HCT116 (cell line): ENCODE measurements around the gene ZNF431. TPM values are rescaled to one million over a fixed set of nuclear protein-coding genes. Genes with fewer than 3 reads are reported as not detected.
"Not testable (repeated sequence)": the region's sequence is repeated elsewhere in the genome, so short reads cannot be mapped to it uniquely, and the experiment has no call there.

Experiments used
- ATAC-seq: fragments of 200-7000 bp; cut with Tn5 transposase; 2 replicates; pipeline ENCODE4 v1.9.1; 2020; ENCODE audit warnings: mild to moderate bottlenecking, moderate library complexity
- BruUV-seq: library from RNA; stranded (reverse); fragments of 400-500 nt; replicated peaks from 2 replicates; lab custom pipeline; 2021; lab: Mats Ljungman, UMichigan
- CTCF ChIA-PET: fragments of 300-600 bp; sonication (Branson Sonifier 250); formaldehyde crosslinking; loops from one replicate; lab custom pipeline; 2021; ENCODE audit warnings: antibody characterized with exemption; lab: Charles Lee
- POLR2A ChIA-PET: fragments of 300-600, 350-600 bp; sonication (Branson Sonifier 250); formaldehyde crosslinking; loops from one replicate; lab custom pipeline; 2021; ENCODE audit warnings: antibody characterized with exemption; lab: Charles Lee
- RAD21 ChIA-PET, 2 experiments: fragments of 300-600 bp; sonication (Branson Sonifier 250); formaldehyde crosslinking; loops; one replicate each; lab custom pipeline; 2023; ENCODE audit warnings: low total read pairs in 2 of 2; ENCODE audit not compliant: uncharacterized antibody in 2 of 2, unreplicated experiment in 2 of 2, low non-redundant PET in 1 of 2; lab: Charles Lee
- DNase-seq: peaks from one replicate; pipeline ENCODE4 v3.0.0-alpha.2; 2010; ENCODE audit warnings: low read depth, low spot score
- H2AFZ ChIP-seq: fragments of 200-600 bp; shearing (Covaris generic), sonication (generic); 2 replicates; pipeline ENCODE4 v1.6.1; 2017; ENCODE audit warnings: low read depth, mixed run types, mixed read lengths, antibody characterized with exemption, low read length; ENCODE audit not compliant: poor library complexity, severe bottlenecking
- H3K27ac ChIP-seq: 2 replicates; pipeline ENCODE4 v1.5.1; 2012; ENCODE audit warnings: low read depth, low read length
- H3K27me3 ChIP-seq: fragments of 200-600 bp; sonication (generic); 2 replicates; pipeline ENCODE4 v1.6.1; 2016; ENCODE audit warnings: mixed run types, low read length, mixed read lengths; ENCODE audit not compliant: insufficient read depth
- H3K36me3 ChIP-seq, 2 experiments: fragments of 200-500 bp in 1 of 2; fragments of 200-600 bp in 1 of 2; sonication (Bioruptor generic) in 1 of 2; sonication (generic) in 1 of 2; 2 replicates each; pipeline versions ENCODE4 v1.5.1 to v1.6.1; 2014 to 2016; ENCODE audit warnings: low read length in 2 of 2, inconsistent platforms in 1 of 2, mixed read lengths in 1 of 2, mixed run types in 1 of 2; ENCODE audit not compliant: insufficient read depth in 2 of 2, control insufficient read depth in 1 of 2
- H3K4me1 ChIP-seq, 2 experiments: fragments of 200-600 bp in 1 of 2; sonication (generic) in 1 of 2; 2 replicates each; pipeline versions ENCODE4 v1.5.1 to v1.6.1; 2012 to 2017; ENCODE audit warnings: low read length in 2 of 2, inconsistent platforms in 1 of 2, mild to moderate bottlenecking in 1 of 2, mixed read lengths in 1 of 2, mixed run types in 1 of 2, moderate library complexity in 1 of 2; ENCODE audit not compliant: insufficient read depth in 2 of 2, control insufficient read depth in 1 of 2
- H3K4me2 ChIP-seq: fragments of 200-600 bp; sonication (generic); 2 replicates; pipeline ENCODE4 v1.6.1; 2017; ENCODE audit warnings: mixed run types, low read length, mixed read lengths
- H3K4me3 ChIP-seq, 2 experiments: fragments of 200-600 bp in 1 of 2; sonication (generic) in 1 of 2; replicated peaks in 1 of 2; 2 replicates each; pipeline ENCODE4 v1.5.1; 2011 to 2016; ENCODE audit warnings: low read length in 2 of 2, control low read depth in 1 of 2, low read depth in 1 of 2, mild to moderate bottlenecking in 1 of 2, mixed read lengths in 1 of 2, mixed run types in 1 of 2
- H3K79me2 ChIP-seq: fragments of 200-600 bp; sonication (generic); 2 replicates; pipeline ENCODE4 v1.6.1; 2017; ENCODE audit warnings: mild to moderate bottlenecking, mixed run types, low read length, moderate library complexity, mixed read lengths; ENCODE audit not compliant: insufficient read depth
- H3K9ac ChIP-seq: fragments of 200-600 bp; sonication (generic); 2 replicates; pipeline ENCODE4 v1.6.1; 2016; ENCODE audit warnings: low read length, mixed read lengths
- H3K9me2 ChIP-seq: fragments of 200-600 bp; sonication (generic), shearing (Covaris generic); 2 replicates; pipeline ENCODE4 v1.6.1; 2017; ENCODE audit warnings: mixed run types, mild to moderate bottlenecking, moderate library complexity; ENCODE audit not compliant: insufficient read depth
- H3K9me3 ChIP-seq, 2 experiments: fragments of 200-500 bp in 1 of 2; fragments of 200-600 bp in 1 of 2; sonication (Bioruptor generic) in 1 of 2; sonication (generic) in 1 of 2; 2 replicates each; pipeline ENCODE4 v1.6.1; 2014 to 2017; ENCODE audit warnings: low read length in 2 of 2, mixed read lengths in 2 of 2, inconsistent platforms in 1 of 2, low read depth in 1 of 2, mild to moderate bottlenecking in 1 of 2, mixed run types in 1 of 2, moderate library complexity in 1 of 2; ENCODE audit not compliant: control insufficient read depth in 1 of 2, insufficient read depth in 1 of 2
- H4K20me1 ChIP-seq: fragments of 200-600 bp; sonication (generic), shearing (Covaris generic); 2 replicates; pipeline ENCODE4 v1.6.1; 2017; ENCODE audit warnings: mixed run types, mild to moderate bottlenecking, moderate library complexity; ENCODE audit not compliant: insufficient read depth
- CEBPB ChIP-seq: IDR thresholded peaks from 2 replicates; pipeline ENCODE4 v1.6.1; 2012; ENCODE audit warnings: low read depth
- EZH2 ChIP-seq: fragments of 200-600 bp; sonication (generic); IDR thresholded peaks from 2 replicates; pipeline ENCODE4 v1.6.1; 2017; ENCODE audit warnings: antibody characterized with exemption, mixed run types
- EZH2phosphoT487 ChIP-seq: fragments of 200-600 bp; IDR thresholded peaks from 2 replicates; pipeline ENCODE4 v1.6.1; 2018; ENCODE audit warnings: antibody characterized with exemption, borderline replicate concordance
- JUND ChIP-seq: IDR thresholded peaks from 2 replicates; pipeline ENCODE4 v1.6.1; 2012
- POLR2A ChIP-seq: IDR thresholded peaks from 2 replicates; pipeline ENCODE4 v1.7.0; 2011; ENCODE audit warnings: borderline replicate concordance; ENCODE audit not compliant: insufficient read depth, insufficient read length; ENCODE audit errors: extremely low read depth
- POLR2AphosphoS5 ChIP-seq: IDR thresholded peaks from 2 replicates; pipeline ENCODE4 v1.6.1; 2011; ENCODE audit warnings: mild to moderate bottlenecking, low read depth, low read length, moderate library complexity
- SIN3A ChIP-seq: IDR thresholded peaks from 2 replicates; pipeline ENCODE4 v1.6.1; 2012; ENCODE audit warnings: low read depth
- TCF7L2 ChIP-seq: IDR thresholded peaks from 2 replicates; pipeline ENCODE4 v1.7.0; 2011; ENCODE audit warnings: borderline replicate concordance, inconsistent platforms; ENCODE audit not compliant: insufficient read depth, insufficient read length; ENCODE audit errors: extremely low read depth
- YY1 ChIP-seq: IDR thresholded peaks from 2 replicates; pipeline ENCODE4 v1.6.1; 2011; ENCODE audit warnings: low read length, low read depth, moderate library complexity, mild to moderate bottlenecking; ENCODE audit not compliant: insufficient replicate concordance; ENCODE audit errors: extremely low read depth
- intact Hi-C: fragments of 100-400 bp; cut with micrococcal nuclease; formaldehyde crosslinking; loops from 2 replicates; pipeline ENCODE4 v1.10.0; 2022
- total RNA-seq: library from RNA; stranded (reverse); gene quantifications from one replicate; pipeline ENCODE4 v1.2.1, GENCODE V29; 2021; ENCODE audit not compliant: unreplicated experiment
- TF ChIP-seq, protein P1 (sequence below), 3 experiments: fragments of 200-600 bp in 1 of 3; sonication (generic) in 1 of 3; IDR thresholded peaks in 2 of 3; conservative IDR thresholded peaks in 1 of 3; 2 replicates each; pipeline ENCODE4 v1.5.1; 2012 to 2017; ENCODE audit warnings: low read depth in 2 of 3, low read length in 2 of 3, antibody characterized with exemption in 1 of 3, borderline replicate concordance in 1 of 3, control low read depth in 1 of 3, mild to moderate bottlenecking in 1 of 3, mixed read lengths in 1 of 3, mixed run types in 1 of 3, moderate library complexity in 1 of 3; ENCODE audit not compliant: insufficient read depth in 1 of 3
- TF ChIP-seq, protein P2 (sequence below): IDR thresholded peaks from 2 replicates; pipeline ENCODE4 v1.6.1; 2012; ENCODE audit warnings: low read depth
- TF ChIP-seq, protein P3 (sequence below): IDR thresholded peaks from 2 replicates; pipeline ENCODE4 v1.6.1; 2012

The ZNF431 gene
- total RNA-seq, 1 experiment from 2014 or later = 9.2 TPM

DNA sequence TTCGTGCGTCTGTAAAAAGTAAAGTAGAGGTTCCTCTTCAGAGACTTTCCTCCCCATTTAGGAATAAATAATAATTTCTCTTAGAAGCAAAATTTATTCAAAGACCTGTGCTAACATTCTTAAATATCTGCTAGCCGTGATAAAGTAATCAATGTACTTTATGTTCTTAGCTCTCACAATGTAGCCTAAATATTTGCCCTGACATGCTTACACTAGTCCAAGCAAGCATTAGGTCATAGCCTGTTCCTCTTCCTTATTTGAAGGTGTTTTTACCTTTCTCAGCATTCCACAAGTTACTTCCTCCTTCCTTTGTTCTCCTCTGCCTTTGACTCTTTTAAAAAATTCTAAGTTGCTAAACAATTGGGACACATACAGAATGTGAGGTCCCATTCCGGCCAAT, 94.9 kb downstream of the ZNF431 start:
- H3K4me2 ChIP-seq, H3K9me2 ChIP-seq, ATAC-seq, intact Hi-C loops, H3K27ac ChIP-seq, H3K4me3 ChIP-seq, DNase-seq, RAD21 ChIA-PET, H3K36me3 ChIP-seq, H2AFZ ChIP-seq, H3K9me3 ChIP-seq, H3K27me3 ChIP-seq, BruUV-seq, H3K4me1 ChIP-seq, H3K79me2 ChIP-seq, H4K20me1 ChIP-seq, POLR2A ChIA-PET, CTCF ChIA-PET, H3K9ac ChIP-seq: not testable (repeated sequence)

DNA sequence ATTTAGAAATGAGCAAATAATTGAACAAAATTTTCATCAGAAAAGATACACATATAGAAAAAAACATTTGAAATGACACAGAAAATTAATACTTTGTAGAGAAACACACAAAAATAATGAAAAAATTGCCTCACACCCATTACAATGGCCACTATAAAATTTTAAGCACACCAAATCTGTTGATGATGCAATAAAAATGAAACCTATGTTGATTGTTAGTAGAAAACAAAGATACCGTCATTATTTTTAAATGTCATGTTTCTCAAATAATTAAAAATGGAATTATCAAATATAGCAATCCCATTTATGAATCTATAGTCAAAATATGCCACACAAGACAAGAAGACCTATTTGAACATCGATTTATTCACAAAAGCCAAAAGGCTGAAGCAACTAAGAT, 96.8 kb downstream of the ZNF431 start:
- Histone ChIP-seq H3K9me3 (peaks cover 0 to 11% of the 10 kb centered on the region in 2 experiments; a peak in 1 of 4 replicates), H3K79me2 (no peaks in the 10 kb centered on the region), H4K20me1 (no peaks in the 10 kb centered on the region), H3K9ac (no peak overlapping the region), H3K27ac (no peak overlapping the region), H3K4me3 (no peak overlapping the region), H3K4me2 (no peak overlapping the region), H3K36me3 (no peaks in the 10 kb centered on the region), H3K27me3 (no peaks in the 10 kb centered on the region), H3K4me1 (no peaks in the 10 kb centered on the region), H3K9me2 (no peaks in the 10 kb centered on the region), H2AFZ (no peak overlapping the region)
- DNase-seq (no peak), ATAC-seq (no peak)
- intact Hi-C loops = no loop called here
- TF ChIP-seq, protein P1, sequence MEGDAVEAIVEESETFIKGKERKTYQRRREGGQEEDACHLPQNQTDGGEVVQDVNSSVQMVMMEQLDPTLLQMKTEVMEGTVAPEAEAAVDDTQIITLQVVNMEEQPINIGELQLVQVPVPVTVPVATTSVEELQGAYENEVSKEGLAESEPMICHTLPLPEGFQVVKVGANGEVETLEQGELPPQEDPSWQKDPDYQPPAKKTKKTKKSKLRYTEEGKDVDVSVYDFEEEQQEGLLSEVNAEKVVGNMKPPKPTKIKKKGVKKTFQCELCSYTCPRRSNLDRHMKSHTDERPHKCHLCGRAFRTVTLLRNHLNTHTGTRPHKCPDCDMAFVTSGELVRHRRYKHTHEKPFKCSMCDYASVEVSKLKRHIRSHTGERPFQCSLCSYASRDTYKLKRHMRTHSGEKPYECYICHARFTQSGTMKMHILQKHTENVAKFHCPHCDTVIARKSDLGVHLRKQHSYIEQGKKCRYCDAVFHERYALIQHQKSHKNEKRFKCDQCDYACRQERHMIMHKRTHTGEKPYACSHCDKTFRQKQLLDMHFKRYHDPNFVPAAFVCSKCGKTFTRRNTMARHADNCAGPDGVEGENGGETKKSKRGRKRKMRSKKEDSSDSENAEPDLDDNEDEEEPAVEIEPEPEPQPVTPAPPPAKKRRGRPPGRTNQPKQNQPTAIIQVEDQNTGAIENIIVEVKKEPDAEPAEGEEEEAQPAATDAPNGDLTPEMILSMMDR (IDR thresholded peaks at IDR 0.05 in 2 of 3, conservative IDR thresholded peaks at IDR 0.05 in 1 of 3; ENCODE audit: borderline replicate concordance in 1 of 3, insufficient read depth in 1 of 3, low read depth in 2 of 3, low read length in 2 of 3) = no peak
- TF ChIP-seq SIN3A (no peak), CEBPB (no peak), POLR2A (no peak), POLR2AphosphoS5 (no peak), EZH2 (no peak), TCF7L2 (no peak), YY1 (no peak), EZH2phosphoT487 (no peak), JUND (no peak)
- TF ChIP-seq, protein P2, sequence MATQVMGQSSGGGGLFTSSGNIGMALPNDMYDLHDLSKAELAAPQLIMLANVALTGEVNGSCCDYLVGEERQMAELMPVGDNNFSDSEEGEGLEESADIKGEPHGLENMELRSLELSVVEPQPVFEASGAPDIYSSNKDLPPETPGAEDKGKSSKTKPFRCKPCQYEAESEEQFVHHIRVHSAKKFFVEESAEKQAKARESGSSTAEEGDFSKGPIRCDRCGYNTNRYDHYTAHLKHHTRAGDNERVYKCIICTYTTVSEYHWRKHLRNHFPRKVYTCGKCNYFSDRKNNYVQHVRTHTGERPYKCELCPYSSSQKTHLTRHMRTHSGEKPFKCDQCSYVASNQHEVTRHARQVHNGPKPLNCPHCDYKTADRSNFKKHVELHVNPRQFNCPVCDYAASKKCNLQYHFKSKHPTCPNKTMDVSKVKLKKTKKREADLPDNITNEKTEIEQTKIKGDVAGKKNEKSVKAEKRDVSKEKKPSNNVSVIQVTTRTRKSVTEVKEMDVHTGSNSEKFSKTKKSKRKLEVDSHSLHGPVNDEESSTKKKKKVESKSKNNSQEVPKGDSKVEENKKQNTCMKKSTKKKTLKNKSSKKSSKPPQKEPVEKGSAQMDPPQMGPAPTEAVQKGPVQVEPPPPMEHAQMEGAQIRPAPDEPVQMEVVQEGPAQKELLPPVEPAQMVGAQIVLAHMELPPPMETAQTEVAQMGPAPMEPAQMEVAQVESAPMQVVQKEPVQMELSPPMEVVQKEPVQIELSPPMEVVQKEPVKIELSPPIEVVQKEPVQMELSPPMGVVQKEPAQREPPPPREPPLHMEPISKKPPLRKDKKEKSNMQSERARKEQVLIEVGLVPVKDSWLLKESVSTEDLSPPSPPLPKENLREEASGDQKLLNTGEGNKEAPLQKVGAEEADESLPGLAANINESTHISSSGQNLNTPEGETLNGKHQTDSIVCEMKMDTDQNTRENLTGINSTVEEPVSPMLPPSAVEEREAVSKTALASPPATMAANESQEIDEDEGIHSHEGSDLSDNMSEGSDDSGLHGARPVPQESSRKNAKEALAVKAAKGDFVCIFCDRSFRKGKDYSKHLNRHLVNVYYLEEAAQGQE = no peak
- TF ChIP-seq, protein P3, sequence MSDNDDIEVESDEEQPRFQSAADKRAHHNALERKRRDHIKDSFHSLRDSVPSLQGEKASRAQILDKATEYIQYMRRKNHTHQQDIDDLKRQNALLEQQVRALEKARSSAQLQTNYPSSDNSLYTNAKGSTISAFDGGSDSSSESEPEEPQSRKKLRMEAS = no peak
- RAD21 ChIA-PET = no interaction called here
- POLR2A ChIA-PET = no interaction called here
- BruUV-seq = no TSS peak
- CTCF ChIA-PET = no interaction called here
